GM19397 (cell line): ENCODE results near the gene KCP.

Experiments
- ATAC-seq: cut with Tn5 transposase; IDR thresholded peaks from one replicate; pipeline ENCODE4 v1.9.1; 2021; ENCODE audit warnings: mild to moderate bottlenecking, moderate library complexity; ENCODE audit not compliant: unreplicated experiment

Gene KCP

GRCh38 chr7:128939075-128939860 is 28.8 kb upstream of the KCP start:
- no peak for ATAC-seq

DNA sequence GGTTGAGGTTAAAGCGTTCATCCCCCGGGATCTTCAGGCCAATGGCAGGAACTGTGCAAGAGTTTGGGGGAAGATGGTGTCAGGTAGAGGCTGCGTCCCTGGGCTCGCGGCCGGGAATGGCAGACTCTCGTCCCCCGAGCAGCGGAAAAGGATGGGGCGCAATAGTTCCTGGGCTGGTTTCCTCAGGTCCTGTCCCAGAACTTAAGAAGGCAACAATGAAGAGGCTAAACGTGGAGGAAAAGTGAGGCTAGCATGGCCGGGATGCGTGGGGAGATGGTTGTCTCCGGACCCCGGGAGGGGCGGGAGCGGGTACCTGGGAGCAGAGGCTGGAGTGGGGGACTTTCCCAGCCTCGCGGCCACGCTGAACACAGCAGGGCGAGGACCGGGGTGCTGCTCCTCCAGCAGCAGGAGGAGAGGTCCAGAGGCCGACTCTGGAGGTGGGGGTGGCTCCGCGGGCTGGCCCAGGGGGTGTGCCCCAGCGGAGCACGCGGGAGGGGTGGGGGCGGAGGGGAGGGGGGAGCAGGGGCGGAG is 28.1 kb upstream of the KCP start:
- no peak for ATAC-seq

DNA sequence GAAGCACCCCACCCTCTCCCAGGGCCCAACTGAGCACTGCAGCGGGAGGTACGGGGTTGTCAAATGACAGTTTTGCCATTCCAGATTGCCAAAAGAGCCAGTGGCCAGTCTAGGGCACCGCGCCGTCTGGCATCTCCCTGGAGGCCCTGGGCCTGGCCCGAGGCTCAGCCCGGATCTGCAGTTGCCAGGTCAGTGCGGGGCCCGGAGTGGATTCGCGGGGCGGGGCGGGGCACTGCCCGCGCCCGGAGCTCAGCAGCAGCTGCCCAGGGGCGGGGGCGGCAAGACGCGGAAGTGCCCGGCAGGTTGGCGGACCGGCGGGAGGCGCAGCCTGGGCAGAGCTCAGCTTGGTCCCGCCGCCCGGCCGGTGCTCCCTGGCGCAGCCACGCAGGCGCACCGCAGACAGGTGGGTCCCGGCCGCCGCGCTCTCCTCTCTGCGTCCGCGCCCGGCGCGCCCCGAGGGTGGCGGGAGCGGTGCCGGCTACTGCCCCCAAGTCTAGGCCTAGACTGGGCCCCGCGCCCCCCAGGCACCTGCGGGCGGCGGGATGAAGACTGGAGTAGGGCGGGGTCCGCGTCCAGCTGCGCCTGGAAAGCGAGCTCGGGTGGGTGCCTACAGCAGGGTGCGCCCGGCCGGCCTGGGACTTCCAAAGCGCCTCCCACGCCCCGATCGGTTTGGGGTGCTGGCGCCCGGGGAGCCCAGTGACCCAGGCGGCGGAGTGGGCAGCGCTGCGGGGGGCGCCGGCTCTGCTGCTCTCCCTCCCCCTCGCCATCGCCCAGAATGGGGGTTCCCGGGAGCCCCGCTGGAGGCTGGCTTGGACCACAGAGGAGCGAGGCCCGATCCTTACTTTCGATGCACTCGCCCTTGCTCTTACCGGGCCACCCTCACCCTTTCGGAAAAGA is 27.4 kb upstream of the KCP start, which contains the start of gene IRF5:
Gene IRF5 (plus strand): TSS at position 281 of the 897 bp plus-strand sequence. CDS start 4,155 bp downstream, outside the sequence.
- ATAC-seq, result no peak

GRCh38 chr7:128937271-128937646 is 26.8 kb upstream of the KCP start:
- ATAC-seq, result no peak

DNA sequence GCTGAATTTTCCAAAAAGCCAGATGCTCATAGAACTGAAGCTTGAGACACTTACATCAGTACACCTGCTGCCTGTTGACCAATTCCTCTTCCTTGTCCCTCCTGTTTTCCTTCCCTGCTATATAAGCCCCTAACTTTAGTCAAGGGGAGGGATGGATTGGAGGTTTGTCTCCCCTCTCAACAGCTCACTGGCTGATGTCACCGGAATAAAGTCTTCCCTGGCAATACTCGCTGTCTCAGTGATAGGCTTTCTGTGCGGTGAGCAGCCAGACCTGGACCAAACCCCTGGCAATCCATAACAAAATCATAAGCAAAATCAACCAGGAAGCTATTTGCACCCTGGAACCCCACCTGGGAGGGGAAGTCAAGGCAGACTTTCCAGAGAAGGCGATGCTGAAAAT is 26.3 kb upstream of the KCP start:
- no peak for ATAC-seq

- no peak for ATAC-seq
Measured at GRCh38 chr7:128935342-128935730, 24.8 kb upstream of the KCP start.

- peak; percentile 28 for ATAC-seq
Measured at GRCh38 chr7:128934361-128935341, 24.1 kb upstream of the KCP start.

DNA sequence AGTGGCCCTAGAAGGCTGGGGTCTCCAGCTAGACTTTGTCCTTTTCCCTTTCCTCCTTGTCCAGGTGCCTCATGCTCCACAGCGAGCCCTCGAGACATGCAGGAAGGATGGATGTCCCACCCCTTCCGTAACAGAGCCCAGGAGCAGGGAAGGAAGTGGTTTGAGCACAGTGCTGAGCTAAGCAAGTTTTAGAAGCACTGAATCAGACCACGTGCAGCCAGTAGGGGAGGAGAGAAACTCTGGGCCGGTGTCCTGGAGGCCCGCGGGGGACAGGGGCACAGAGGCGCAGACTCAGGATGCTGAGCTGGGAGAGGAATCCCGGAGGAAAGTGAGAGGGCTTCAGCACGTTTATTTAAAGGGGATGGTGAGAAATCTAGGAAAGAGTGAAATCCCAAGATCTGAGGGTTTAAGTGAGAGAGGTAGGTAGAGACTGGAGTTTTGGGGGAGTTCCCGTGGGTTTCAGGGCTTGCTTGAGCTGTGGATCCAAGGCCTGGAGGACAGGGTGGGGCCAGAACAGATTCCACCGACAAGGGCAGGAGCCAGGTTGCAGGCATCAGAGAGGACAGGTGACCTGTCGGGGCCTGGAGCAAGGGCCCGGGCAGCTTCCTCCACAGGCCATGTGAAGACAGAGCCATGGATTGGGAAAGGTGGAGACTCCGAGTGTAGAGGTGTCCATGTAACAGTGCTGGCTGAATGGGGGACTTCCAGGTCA is 22.8 kb upstream of the KCP start:
- ATAC-seq, result no peak

GRCh38 chr7:128932862-128933179 is 22.3 kb upstream of the KCP start:
- ATAC-seq, result no peak

DNA sequence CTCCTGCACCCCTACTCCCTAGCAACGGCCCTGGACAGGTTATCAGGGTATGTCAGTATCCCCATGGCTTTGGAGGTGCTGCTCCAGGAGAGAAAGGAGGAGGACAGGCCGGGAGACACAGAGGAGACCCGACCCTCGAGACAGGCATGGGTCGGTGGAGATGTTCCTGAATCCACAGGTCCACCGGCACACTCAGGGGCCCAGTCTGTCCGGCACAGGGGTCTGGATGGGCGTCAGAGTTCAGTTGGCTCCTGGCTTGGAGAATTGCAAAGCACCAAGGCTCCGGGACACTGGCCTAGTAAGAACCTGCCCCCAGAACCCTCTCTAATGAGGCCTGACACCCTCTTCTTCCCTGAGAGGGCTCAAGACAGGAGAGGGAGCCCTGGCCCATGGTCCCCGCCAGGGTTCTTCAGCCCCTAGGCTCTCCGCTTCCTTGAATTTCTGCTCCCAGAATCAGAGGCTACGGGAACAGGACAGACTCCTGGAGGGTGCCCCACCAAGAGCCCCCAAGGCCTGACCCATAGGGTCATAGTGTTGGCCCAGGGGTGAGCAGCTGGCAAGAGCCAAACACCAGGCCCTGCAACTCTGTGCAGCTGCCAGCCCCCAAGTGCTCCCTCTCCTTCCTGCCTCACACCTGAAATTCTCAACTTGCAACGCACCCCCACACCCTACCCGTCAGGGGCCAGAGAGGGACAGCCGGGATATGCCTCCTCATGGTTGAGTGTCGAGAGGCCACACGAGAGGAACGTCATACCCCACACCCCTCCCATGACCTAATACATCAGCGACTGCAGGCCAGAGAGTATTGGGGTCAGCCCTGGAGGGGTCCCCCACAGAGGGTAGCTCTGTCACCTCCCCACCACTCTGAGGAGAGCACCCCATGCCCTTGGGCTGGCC is 21.7 kb upstream of the KCP start:
- no peak for ATAC-seq

- no peak for ATAC-seq
Measured at GRCh38 chr7:128931190-128931798, 20.8 kb upstream of the KCP start.

DNA sequence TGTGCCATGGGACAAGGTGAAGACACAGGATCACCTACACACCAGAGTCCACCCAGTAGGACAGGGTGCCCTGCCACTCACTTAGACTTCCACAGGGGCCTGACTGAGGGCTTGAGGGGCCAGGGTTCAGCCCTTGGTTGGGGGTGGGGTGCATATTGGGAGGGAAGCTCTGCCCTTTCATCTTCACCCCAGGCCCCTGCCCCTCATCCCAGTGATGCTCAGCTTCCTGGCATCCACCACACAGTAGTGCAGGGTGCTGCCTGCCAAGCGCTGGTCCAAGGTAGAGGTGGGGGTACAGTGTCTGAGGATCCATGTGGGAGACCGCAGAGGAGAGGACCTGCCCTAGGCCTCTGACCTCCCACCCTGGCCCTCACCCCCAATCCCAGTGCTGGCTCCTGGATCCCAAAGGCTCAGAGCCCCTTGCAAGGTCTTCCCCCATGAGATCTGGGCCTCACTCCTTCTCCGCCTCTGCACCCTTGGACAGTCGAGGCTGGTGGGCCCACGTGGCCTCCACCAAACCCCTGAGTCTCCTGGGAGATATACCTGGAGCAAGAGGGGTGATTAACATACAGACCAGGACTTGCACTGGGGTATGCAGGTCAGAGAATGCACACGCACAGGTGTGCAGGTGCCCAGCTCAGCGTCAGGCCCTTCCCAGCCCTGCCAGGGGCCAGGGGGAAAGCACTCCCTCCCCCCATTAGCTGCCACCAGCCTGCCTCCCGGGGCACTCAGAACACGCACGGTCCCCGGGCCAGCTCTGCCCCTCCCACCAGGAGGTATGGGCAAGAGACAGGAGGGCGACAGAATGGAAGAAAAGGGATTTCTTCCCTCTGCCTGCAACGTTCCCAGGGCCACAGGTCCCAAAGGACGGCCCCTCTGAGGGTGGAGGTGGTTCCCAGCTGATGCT is 18.6 kb upstream of the KCP start:
- no peak for ATAC-seq

DNA sequence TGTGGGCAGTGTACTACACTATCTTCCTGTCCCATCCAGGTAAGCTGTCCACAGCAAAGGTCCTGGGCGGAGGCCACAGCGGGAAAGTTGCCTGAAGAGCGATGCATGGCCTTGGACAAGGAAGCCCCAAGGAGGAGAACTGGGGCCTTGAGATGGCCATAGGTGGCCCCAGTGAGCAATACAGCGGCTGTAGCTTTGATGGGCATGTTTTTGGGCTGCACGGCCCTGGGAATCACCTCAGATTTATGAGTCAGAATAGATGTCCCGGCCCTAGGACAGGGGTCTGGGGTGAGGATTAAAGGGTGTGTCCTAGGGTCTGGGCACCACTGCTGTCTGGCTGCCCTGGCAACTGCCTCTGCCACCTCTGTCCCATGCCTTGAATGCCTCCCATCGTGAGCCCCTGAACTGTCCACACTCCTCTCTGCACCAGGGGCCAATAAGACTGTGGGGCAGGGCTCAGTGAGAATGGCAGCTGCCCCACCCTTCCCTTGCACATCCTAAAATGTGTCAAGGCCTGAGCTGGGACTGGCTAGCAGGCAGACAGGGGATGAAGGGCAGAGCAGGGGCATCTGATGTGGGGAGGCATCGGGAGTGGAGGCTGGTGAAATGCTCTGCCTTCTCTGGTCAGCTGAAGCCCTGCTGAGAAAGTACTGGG is 17.8 kb upstream of the KCP start:
- no peak for ATAC-seq

DNA sequence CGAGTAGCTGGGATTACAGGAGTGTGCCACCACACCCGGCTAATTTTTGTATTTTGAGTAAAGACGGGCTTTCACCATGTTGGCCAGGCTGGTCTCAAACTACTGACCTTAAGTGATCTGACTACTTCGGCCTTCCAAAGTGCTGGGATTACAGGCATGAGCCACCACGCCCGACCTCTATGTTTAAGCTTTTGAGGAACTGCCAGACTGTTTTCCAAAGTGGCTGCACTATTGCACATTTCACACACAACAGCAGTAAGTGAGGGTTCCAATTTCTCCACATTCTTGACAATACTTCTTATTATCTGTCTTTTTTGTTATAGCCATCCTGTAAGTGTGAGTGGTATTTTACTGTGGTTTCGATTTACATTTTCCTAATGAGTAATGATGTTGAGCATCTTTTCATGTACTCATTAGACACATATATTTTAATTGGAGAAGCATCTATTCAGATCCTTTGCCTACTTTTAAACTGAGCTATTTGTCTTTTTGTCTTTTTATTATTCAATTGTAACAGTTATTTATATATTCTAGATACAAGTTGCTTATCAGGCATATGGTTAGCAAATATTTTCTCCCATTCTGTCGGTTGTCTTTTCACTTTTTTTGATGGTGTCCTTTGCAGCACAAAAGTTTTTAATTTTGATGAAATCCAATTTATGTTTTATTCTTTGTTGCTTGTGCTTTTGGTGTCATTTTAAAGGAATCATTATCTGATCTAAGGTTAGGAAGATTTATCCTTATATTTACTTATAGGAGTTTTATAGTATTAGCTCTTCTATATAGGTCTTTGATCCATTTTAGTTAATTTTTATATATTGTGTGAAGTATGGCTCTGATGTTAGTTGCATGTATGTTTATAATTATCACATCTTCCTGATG is 14.4 kb upstream of the KCP start:
- ATAC-seq, result no peak

- ATAC-seq, result no peak
Measured at GRCh38 chr7:128923411-128923800, 12.9 kb upstream of the KCP start.
